ENCODE measurements around the gene ZNF107.
"Not testable (repeated sequence)": the region's sequence is repeated elsewhere in the genome, so short reads cannot be mapped to it uniquely, and the experiment has no call there.

ZNF107 gene

GRCh38 chr7:64738403-64738802 lies 72.5 kb downstream of the ZNF107 start:
- DNase-seq = not testable (repeated sequence)

GRCh38 chr7:64738953-64739352 lies 73.0 kb downstream of the ZNF107 start:
- not testable (repeated sequence) for DNase-seq

- DNase-seq = no peak
Measured at GRCh38 chr7:64744680-64745079, 78.7 kb downstream of the ZNF107 start.

GRCh38 chr7:64747802-64748201 lies 81.9 kb downstream of the ZNF107 start:
- no peak for DNase-seq

GRCh38 chr7:64753032-64753431 lies 87.1 kb downstream of the ZNF107 start:
- DNase-seq = no peak

- no peak for DNase-seq
Measured at GRCh38 chr7:64755865-64756264, 89.9 kb downstream of the ZNF107 start.

- DNase-seq = no peak
Measured at GRCh38 chr7:64758151-64758550, 92.2 kb downstream of the ZNF107 start.
